ENCODE data around the gene MRPL55. TPM values are rescaled to one million over a fixed set of nuclear protein-coding genes. Genes with fewer than 3 reads are reported as not detected.

Gene MRPL55
- total and polyA plus RNA-seq, 2 of the 13 experiments (the other 11 are each of a cell fraction or from before 2014, with no cell fraction given): 58.6 to 92.9 TPM

DNA sequence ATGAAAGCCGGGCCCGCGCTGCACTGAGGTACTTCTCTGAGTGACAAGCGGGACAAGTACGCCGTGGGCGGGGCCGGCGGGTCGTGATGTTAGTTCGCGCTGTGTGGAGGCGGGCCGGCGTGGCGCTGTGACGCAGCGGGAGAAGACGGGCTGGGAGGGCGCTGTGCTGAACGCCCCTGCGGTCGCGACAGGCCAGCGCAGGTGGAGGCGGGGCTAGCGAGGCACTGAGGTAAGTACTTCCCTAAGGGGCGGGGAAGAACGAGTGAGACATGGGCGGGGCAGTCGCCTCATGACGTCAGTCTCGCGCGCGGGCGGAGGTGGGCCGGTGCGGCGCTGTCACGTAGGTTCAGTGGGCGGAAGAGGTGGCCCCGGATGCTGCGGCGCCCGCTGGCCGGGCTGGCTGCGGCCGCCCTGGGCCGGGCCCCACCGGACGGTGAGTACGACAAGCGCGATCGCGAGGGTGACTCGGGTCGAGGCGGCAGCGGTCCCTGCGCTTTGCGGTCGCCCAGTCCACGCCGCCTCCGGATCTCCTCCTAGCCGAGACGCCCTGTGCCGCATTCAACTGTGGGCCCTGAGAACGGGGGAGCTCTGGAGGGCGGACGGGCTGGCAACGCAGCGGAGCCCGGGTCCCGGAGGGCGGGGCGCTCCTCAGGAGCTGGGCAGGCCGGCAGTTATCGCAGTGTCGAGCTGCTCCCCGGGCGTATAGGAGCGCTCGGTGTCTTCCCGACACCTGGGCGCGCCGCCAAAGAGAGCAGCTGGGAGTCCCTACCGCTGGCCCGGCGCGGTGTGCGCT, 31.0 kb upstream of the MRPL55 start, which contains the start of gene GUK1 (continued):
- TF ChIP-seq LCORL (IDR thresholded peaks at IDR 0.05) (no peak), LCORL (CRISPR knock-in tag; IDR thresholded peaks at IDR 0.05) (no peak; the same call in none of the 2 replicates), HES4 (CRISPR knock-in tag; IDR thresholded peaks at IDR 0.05; ENCODE audit: borderline replicate concordance) (peak; percentile 71; the same call in 1 of the 2 replicates), RBFOX2 (IDR thresholded peaks at IDR 0.05; ENCODE audit: low read depth, low read length) (peak; percentile 88), SRSF9 (IDR thresholded peaks at IDR 0.05; ENCODE audit: borderline replicate concordance, insufficient read depth, low read depth, low read length, poor library complexity, severe bottlenecking) (no peak), MIXL1 (CRISPR knock-in tag; IDR thresholded peaks at IDR 0.05) (no peak; the same call in 1 of the 2 replicates), RFX3 (CRISPR knock-in tag; IDR thresholded peaks at IDR 0.05) (no peak), MTA1 (CRISPR knock-in tag; IDR thresholded peaks at IDR 0.05; ENCODE audit: borderline replicate concordance) (peak; percentile 44; the same call in 1 of the 2 replicates), KLF15 (CRISPR knock-in tag; IDR thresholded peaks at IDR 0.05; ENCODE audit: borderline replicate concordance) (no peak), ZNF124 (CRISPR knock-in tag; IDR thresholded peaks at IDR 0.05) (no peak), NBN (conservative IDR thresholded peaks at IDR 0.05) (no peak), ZNF678 (CRISPR knock-in tag; IDR thresholded peaks at IDR 0.05) (0 out of 2 replicates have a peak, but pooled peaks have one; percentile 45), SMAD3 (CRISPR knock-in tag; IDR thresholded peaks at IDR 0.05) (0 out of 2 replicates have a peak, but pooled peaks have one; percentile 21), ZNF34 (CRISPR knock-in tag; IDR thresholded peaks at IDR 0.05; ENCODE audit: borderline replicate concordance) (no peak)
- TF ChIP-seq, protein P1, sequence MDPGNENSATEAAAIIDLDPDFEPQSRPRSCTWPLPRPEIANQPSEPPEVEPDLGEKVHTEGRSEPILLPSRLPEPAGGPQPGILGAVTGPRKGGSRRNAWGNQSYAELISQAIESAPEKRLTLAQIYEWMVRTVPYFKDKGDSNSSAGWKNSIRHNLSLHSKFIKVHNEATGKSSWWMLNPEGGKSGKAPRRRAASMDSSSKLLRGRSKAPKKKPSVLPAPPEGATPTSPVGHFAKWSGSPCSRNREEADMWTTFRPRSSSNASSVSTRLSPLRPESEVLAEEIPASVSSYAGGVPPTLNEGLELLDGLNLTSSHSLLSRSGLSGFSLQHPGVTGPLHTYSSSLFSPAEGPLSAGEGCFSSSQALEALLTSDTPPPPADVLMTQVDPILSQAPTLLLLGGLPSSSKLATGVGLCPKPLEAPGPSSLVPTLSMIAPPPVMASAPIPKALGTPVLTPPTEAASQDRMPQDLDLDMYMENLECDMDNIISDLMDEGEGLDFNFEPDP (CRISPR knock-in tag; conservative IDR thresholded peaks at IDR 0.05): no peak
- TF ChIP-seq, protein P2, sequence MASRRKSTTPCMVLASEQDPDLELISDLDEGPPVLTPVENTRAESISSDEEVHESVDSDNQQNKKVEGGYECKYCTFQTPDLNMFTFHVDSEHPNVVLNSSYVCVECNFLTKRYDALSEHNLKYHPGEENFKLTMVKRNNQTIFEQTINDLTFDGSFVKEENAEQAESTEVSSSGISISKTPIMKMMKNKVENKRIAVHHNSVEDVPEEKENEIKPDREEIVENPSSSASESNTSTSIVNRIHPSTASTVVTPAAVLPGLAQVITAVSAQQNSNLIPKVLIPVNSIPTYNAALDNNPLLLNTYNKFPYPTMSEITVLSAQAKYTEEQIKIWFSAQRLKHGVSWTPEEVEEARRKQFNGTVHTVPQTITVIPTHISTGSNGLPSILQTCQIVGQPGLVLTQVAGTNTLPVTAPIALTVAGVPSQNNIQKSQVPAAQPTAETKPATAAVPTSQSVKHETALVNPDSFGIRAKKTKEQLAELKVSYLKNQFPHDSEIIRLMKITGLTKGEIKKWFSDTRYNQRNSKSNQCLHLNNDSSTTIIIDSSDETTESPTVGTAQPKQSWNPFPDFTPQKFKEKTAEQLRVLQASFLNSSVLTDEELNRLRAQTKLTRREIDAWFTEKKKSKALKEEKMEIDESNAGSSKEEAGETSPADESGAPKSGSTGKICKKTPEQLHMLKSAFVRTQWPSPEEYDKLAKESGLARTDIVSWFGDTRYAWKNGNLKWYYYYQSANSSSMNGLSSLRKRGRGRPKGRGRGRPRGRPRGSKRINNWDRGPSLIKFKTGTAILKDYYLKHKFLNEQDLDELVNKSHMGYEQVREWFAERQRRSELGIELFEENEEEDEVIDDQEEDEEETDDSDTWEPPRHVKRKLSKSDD (CRISPR knock-in tag; IDR thresholded peaks at IDR 0.05; ENCODE audit: low read depth): peak; percentile 99
- TF ChIP-seq, protein P3, sequence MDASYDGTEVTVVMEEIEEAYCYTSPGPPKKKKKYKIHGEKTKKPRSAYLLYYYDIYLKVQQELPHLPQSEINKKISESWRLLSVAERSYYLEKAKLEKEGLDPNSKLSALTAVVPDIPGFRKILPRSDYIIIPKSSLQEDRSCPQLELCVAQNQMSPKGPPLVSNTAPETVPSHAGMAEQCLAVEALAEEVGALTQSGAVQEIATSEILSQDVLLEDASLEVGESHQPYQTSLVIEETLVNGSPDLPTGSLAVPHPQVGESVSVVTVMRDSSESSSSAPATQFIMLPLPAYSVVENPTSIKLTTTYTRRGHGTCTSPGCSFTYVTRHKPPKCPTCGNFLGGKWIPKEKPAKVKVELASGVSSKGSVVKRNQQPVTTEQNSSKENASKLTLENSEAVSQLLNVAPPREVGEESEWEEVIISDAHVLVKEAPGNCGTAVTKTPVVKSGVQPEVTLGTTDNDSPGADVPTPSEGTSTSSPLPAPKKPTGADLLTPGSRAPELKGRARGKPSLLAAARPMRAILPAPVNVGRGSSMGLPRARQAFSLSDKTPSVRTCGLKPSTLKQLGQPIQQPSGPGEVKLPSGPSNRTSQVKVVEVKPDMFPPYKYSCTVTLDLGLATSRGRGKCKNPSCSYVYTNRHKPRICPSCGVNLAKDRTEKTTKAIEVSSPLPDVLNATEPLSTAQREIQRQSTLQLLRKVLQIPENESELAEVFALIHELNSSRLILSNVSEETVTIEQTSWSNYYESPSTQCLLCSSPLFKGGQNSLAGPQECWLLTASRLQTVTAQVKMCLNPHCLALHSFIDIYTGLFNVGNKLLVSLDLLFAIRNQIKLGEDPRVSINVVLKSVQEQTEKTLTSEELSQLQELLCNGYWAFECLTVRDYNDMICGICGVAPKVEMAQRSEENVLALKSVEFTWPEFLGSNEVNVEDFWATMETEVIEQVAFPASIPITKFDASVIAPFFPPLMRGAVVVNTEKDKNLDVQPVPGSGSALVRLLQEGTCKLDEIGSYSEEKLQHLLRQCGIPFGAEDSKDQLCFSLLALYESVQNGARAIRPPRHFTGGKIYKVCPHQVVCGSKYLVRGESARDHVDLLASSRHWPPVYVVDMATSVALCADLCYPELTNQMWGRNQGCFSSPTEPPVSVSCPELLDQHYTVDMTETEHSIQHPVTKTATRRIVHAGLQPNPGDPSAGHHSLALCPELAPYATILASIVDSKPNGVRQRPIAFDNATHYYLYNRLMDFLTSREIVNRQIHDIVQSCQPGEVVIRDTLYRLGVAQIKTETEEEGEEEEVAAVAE (CRISPR knock-in tag; IDR thresholded peaks at IDR 0.05; ENCODE audit: borderline replicate concordance): no peak
- TF ChIP-seq, protein P4, sequence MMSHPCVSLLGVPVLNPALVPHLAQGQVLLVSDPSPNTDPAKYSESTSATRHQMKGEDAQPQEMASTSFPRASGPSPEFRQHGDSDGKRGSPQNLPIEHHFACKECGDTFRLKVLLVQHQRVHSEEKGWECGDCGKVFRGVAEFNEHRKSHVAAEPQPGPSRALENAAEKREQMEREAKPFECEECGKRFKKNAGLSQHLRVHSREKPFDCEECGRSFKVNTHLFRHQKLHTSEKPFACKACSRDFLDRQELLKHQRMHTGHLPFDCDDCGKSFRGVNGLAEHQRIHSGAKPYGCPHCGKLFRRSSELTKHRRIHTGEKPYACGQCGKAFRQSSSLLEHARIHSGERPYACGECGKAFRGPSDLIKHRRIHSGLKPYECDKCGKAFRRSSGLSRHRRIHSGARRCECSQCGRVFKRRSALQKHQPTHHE (CRISPR knock-in tag; IDR thresholded peaks at IDR 0.05; ENCODE audit: borderline replicate concordance): 0 out of 2 replicates have a peak, but pooled peaks have one; percentile 21

Data from HepG2 (cell line).